PC-9 (cell line): ENCODE data around the gene USP21. TPM values are rescaled to one million over a fixed set of nuclear protein-coding genes. Genes with fewer than 3 reads are reported as not detected.

ENCODE experiments used
- BruUV-seq: library from RNA; stranded (reverse); fragments of 400-500 nt; replicated peaks from 2 replicates; lab custom pipeline; 2021; lab: Mats Ljungman, UMichigan
- CTCF ChIA-PET: fragments of 300-600 bp; sonication (Branson Sonifier 250); formaldehyde crosslinking; loops from one replicate; lab custom pipeline; 2022; ENCODE audit warnings: antibody characterized with exemption; lab: Charles Lee
- POLR2A ChIA-PET: fragments of 300-600 bp; sonication (Branson Sonifier 250); formaldehyde crosslinking; loops from one replicate; lab custom pipeline; 2022; ENCODE audit warnings: antibody characterized with exemption; ENCODE audit not compliant: unreplicated experiment; lab: Charles Lee
- DNase-seq, 2 experiments: peaks; one replicate each; pipeline versions ENCODE4 v3.0.0 to v3.0.0-alpha.2; 2015 to 2022; ENCODE audit warnings: mixed read lengths in 1 of 2
- H2AFZ ChIP-seq: fragments of 200-600 bp; sonication (generic); 2 replicates; pipeline ENCODE4 v1.8.1; 2017; ENCODE audit warnings: antibody characterized with exemption
- H3F3A ChIP-seq: fragments of 200-600 bp; sonication (generic); 2 replicates; pipeline ENCODE4 v1.8.1; 2017; ENCODE audit warnings: antibody characterized with exemption, mild to moderate bottlenecking, low read depth; ENCODE audit not compliant: insufficient read depth
- H3K27ac ChIP-seq: fragments of 200-600 bp; sonication (generic); 2 replicates; pipeline ENCODE4 v1.6.1; 2016; ENCODE audit warnings: mixed run types
- H3K27me3 ChIP-seq: fragments of 200-600 bp; sonication (generic); 2 replicates; pipeline ENCODE4 v1.6.1; 2016; ENCODE audit warnings: low read depth, mixed run types; ENCODE audit not compliant: insufficient read depth
- H3K36me3 ChIP-seq: fragments of 200-600 bp; sonication (generic); 2 replicates; pipeline ENCODE4 v1.6.1; 2016; ENCODE audit warnings: low read depth, mixed run types
- H3K4me1 ChIP-seq: fragments of 200-600 bp; sonication (generic); replicated peaks from 2 replicates; pipeline ENCODE4 v1.6.1; 2016; ENCODE audit warnings: mixed run types; ENCODE audit not compliant: insufficient read depth
- H3K4me2 ChIP-seq: fragments of 200-600 bp; sonication (generic); 2 replicates; pipeline ENCODE4 v1.6.1; 2017; ENCODE audit warnings: mixed run types
- H3K4me3 ChIP-seq: fragments of 200-600 bp; sonication (generic); 2 replicates; pipeline ENCODE4 v1.6.1; 2016; ENCODE audit warnings: mixed run types
- H3K79me2 ChIP-seq: fragments of 200-600 bp; sonication (generic); 2 replicates; pipeline ENCODE4 v1.6.1; 2017; ENCODE audit warnings: low read depth, mixed run types
- H3K9me2 ChIP-seq: fragments of 200-600 bp; sonication (generic); 2 replicates; pipeline ENCODE4 v1.8.1; 2017; ENCODE audit warnings: mild to moderate bottlenecking; ENCODE audit not compliant: insufficient read depth
- H3K9me3 ChIP-seq: fragments of 200-600 bp; sonication (generic); 2 replicates; pipeline ENCODE4 v1.8.1; 2016; ENCODE audit warnings: low read depth; ENCODE audit not compliant: insufficient read depth
- H4K20me1 ChIP-seq: fragments of 200-600 bp; sonication (generic); 2 replicates; pipeline ENCODE4 v1.8.1; 2017; ENCODE audit not compliant: insufficient read depth
- EZH2 ChIP-seq: fragments of 200-600 bp; sonication (generic); IDR thresholded peaks from 2 replicates; pipeline ENCODE4 v1.8.0; 2017; ENCODE audit warnings: antibody characterized with exemption, low read depth
- intact Hi-C: fragments of 100-400 bp; cut with micrococcal nuclease; formaldehyde crosslinking; loops from one replicate; pipeline ENCODE4 v1.10.0; 2022; ENCODE audit not compliant: unreplicated experiment
- total RNA-seq: library from RNA; stranded (reverse); gene quantifications from 2 replicates; pipeline ENCODE4 v1.2.3, GENCODE V29; 2021
- TF ChIP-seq, protein P1 (sequence below): fragments of 200-600 bp; sonication (generic); conservative IDR thresholded peaks from 2 replicates; pipeline ENCODE4 v1.6.1; 2017; ENCODE audit warnings: mixed run types, antibody characterized with exemption, mild to moderate bottlenecking, moderate library complexity

USP21 gene
- total RNA-seq, 1 experiment from 2014 or later, result 34.8 TPM

DNA sequence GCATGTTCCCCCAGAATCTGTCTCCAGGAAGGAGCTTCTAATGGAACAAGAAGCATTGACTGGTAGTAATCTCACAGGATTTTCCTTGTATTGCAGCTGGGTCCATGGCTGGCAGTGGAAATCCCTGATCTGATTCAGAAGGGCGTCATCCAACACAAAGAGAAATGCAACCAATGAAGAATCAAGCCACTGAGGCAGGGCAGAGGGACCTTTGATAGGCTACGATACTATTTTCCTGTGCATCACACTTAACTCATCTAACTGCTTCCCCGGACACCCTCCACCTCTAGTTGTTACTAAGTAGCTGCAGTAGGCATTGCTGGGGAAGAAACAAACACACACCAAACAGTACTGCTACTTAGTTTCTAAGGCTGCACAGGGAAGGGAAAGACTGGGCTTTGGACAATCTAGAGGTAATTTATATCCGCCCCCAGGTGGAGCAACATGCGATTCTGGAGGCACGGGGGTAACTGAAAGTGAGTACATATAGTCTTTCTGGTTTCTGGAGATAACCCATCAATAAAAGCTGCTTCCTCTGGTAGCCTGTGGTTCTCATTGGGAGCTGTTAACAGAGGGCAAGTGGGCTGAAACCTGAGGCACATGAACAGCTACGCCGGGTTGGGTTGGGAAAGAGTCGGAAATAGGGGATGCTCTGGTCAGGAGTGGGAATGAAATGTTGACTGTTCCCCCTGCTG lies 837 bp upstream of the USP21 start:
- Histone ChIP-seq H4K20me1 (no peaks in the 10 kb centered on the region), H3K79me2 (peaks cover 32% of the 10 kb centered on the region), H3K4me3 (peak overlapping the region; percentile 94; the same call in 1 of the 2 replicates), H3K9me2 (no peaks in the 10 kb centered on the region), H3F3A (peaks cover 23% of the 10 kb centered on the region), H3K27me3 (no peaks in the 10 kb centered on the region), H3K36me3 (peaks cover 16% of the 10 kb centered on the region), H2AFZ (peak overlapping the region; percentile 77), H3K27ac (no peak overlapping the region), H3K4me1 (peaks cover 18% of the 10 kb centered on the region; the same call in 1 of the 2 replicates), H3K9me3 (no peaks in the 10 kb centered on the region), H3K4me2 (peak overlapping the region; percentile 91)
- intact Hi-C loops, result no loop called here
- BruUV-seq, result no TSS peak
- no peak for DNase-seq
- ChIA-PET CTCF (no interaction called here), POLR2A (no interaction called here)
- no peak for TF ChIP-seq EZH2
- TF ChIP-seq, protein P1, sequence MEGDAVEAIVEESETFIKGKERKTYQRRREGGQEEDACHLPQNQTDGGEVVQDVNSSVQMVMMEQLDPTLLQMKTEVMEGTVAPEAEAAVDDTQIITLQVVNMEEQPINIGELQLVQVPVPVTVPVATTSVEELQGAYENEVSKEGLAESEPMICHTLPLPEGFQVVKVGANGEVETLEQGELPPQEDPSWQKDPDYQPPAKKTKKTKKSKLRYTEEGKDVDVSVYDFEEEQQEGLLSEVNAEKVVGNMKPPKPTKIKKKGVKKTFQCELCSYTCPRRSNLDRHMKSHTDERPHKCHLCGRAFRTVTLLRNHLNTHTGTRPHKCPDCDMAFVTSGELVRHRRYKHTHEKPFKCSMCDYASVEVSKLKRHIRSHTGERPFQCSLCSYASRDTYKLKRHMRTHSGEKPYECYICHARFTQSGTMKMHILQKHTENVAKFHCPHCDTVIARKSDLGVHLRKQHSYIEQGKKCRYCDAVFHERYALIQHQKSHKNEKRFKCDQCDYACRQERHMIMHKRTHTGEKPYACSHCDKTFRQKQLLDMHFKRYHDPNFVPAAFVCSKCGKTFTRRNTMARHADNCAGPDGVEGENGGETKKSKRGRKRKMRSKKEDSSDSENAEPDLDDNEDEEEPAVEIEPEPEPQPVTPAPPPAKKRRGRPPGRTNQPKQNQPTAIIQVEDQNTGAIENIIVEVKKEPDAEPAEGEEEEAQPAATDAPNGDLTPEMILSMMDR, result no peak

DNA sequence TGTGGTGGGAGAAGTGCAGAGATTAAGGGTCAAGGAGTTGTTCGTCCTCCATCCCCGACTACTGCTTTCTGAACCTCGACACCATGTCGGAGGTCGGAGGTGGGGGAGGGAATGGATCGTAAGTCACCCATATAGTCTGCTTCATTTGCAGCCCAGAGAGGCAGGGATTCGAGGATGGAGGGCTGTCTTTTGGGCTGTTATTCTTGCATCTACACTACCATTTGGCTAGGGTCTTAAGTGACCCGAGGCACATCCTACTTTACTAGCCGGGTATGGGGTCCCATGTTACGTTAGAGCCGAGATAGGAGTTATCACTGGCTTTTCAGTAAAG lies 578 bp downstream of the USP21 start:
- DNase-seq, result no peak
- Histone ChIP-seq H3K4me1 (peaks cover 17% of the 10 kb centered on the region), H3K9me3 (no peaks in the 10 kb centered on the region), H3K79me2 (peaks cover 27% of the 10 kb centered on the region), H2AFZ (peak overlapping the region; percentile 77), H3K9me2 (no peaks in the 10 kb centered on the region), H4K20me1 (no peaks in the 10 kb centered on the region), H3F3A (peaks cover 26% of the 10 kb centered on the region), H3K4me3 (peak overlapping the region; percentile 94), H3K27me3 (no peaks in the 10 kb centered on the region), H3K27ac (peak overlapping the region; percentile 38; the same call in 1 of the 2 replicates), H3K36me3 (peaks cover 16% of the 10 kb centered on the region), H3K4me2 (peak overlapping the region; percentile 91)
- BruUV-seq, result no TSS peak
- no peak for TF ChIP-seq EZH2
- POLR2A ChIA-PET, result no interaction called here
- intact Hi-C loops, result no loop called here
- CTCF ChIA-PET, result no interaction called here

DNA sequence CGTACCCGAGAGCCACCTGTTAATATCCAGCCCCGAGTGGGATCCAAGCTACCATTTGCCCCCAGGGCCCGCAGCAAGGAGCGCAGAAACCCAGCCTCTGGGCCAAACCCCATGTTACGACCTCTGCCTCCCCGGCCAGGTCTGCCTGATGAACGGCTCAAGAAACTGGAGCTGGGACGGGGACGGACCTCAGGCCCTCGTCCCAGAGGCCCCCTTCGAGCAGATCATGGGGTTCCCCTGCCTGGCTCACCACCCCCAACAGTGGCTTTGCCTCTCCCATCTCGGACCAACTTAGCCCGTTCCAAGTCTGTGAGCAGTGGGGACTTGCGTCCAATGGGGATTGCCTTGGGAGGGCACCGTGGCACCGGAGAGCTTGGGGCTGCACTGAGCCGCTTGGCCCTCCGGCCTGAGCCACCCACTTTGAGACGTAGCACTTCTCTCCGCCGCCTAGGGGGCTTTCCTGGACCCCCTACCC lies 1.4 kb downstream of the USP21 start:
- BruUV-seq, result no TSS peak
- H3K4me3 ChIP-seq, result peak overlapping the region; percentile 94; the same call in 1 of the 2 replicates
- H3K4me2 ChIP-seq, result peak overlapping the region; percentile 91; the same call in 1 of the 2 replicates
- H3K9me2 ChIP-seq, result no peaks in the 10 kb centered on the region
- TF ChIP-seq EZH2, result no peak
- TF ChIP-seq, protein P1, result no peak
- H3K9me3 ChIP-seq, result no peaks in the 10 kb centered on the region
- H4K20me1 ChIP-seq, result no peaks in the 10 kb centered on the region
- POLR2A ChIA-PET, result no interaction called here
- H3K27ac ChIP-seq, result no peak overlapping the region
- peaks cover 19% of the 10 kb centered on the region for H3K79me2 ChIP-seq
- CTCF ChIA-PET, result no interaction called here
- DNase-seq, result no peak
- H3K4me1 ChIP-seq, result peaks cover 24% of the 10 kb centered on the region
- intact Hi-C loops, result no loop called here
- no peaks in the 10 kb centered on the region for H3K27me3 ChIP-seq
- H2AFZ ChIP-seq, result no peak overlapping the region
- H3F3A ChIP-seq, result peaks cover 34% of the 10 kb centered on the region
- peaks cover 12% of the 10 kb centered on the region for H3K36me3 ChIP-seq
